CD4-positive, alpha-beta memory T cell (primary cell): ENCODE data around the gene FBRSL1. TPM values are rescaled to one million over a fixed set of nuclear protein-coding genes. Genes with fewer than 3 reads are reported as not detected.

Experiments used
- CTCF ChIA-PET: fragments of 350-600 bp; sonication (Branson Sonifier 250); formaldehyde crosslinking; loops from one replicate; lab custom pipeline; 2021; ENCODE audit warnings: inconsistent platforms; ENCODE audit not compliant: partially characterized antibody; lab: Charles Lee
- POLR2A ChIA-PET: fragments of 350-600 bp; sonication (Branson Sonifier 250); formaldehyde crosslinking; loops from one replicate; lab custom pipeline; 2021; ENCODE audit not compliant: partially characterized antibody; lab: Charles Lee
- DNase-seq, 5 donors: peaks; one replicate each; pipeline versions ENCODE4 v3.0.0 to v3.0.0-alpha.2; 2020 to 2022; ENCODE audit warnings: mixed read lengths in 1 of 5
- H3K27ac ChIP-seq: one replicate; pipeline ENCODE4 v1.7.0; 2013; ENCODE audit warnings: low read depth, low read length
- H3K27me3 ChIP-seq: 2 replicates; pipeline ENCODE4 v1.7.0; 2013; ENCODE audit warnings: mild to moderate bottlenecking, low read length, moderate library complexity; ENCODE audit not compliant: insufficient read depth
- H3K36me3 ChIP-seq: 2 replicates; pipeline ENCODE4 v1.7.0; 2013; ENCODE audit warnings: mild to moderate bottlenecking, low read length, moderate library complexity; ENCODE audit not compliant: insufficient read depth
- H3K4me1 ChIP-seq: 2 replicates; pipeline ENCODE4 v1.7.0; 2013; ENCODE audit warnings: mild to moderate bottlenecking, low read length, moderate library complexity; ENCODE audit not compliant: insufficient read depth
- H3K4me3 ChIP-seq, 2 donors: one replicate each; pipeline ENCODE4 v1.7.0; 2013; ENCODE audit warnings: low read length in 2 of 2, mild to moderate bottlenecking in 1 of 2
- H3K9me3 ChIP-seq, 2 donors: one replicate each; pipeline ENCODE4 v1.7.0; 2013; ENCODE audit warnings: low read length in 2 of 2, control low read depth in 1 of 2; ENCODE audit not compliant: control insufficient read depth in 1 of 2
- H3K27ac Mint-ChIP-seq, 7 donors: one replicate each; pipeline ENCODE4 v1.8.0; 2020 to 2021; ENCODE audit warnings: mixed read lengths in 7 of 7, mild to moderate bottlenecking in 6 of 7, inconsistent platforms in 3 of 7, moderate library complexity in 3 of 7
- H3K27me3 Mint-ChIP-seq, 2 donors: one replicate each; pipeline ENCODE4 v1.8.0; 2020 to 2021; ENCODE audit warnings: mixed read lengths in 2 of 2
- H3K36me3 Mint-ChIP-seq, 2 donors: one replicate each; pipeline ENCODE4 v1.8.0; 2020 to 2021; ENCODE audit warnings: mixed read lengths in 2 of 2, inconsistent platforms in 1 of 2, mild to moderate bottlenecking in 1 of 2
- H3K4me1 Mint-ChIP-seq, 4 donors: one replicate each; pipeline ENCODE4 v1.8.0; 2020 to 2021; ENCODE audit warnings: mixed read lengths in 4 of 4, mild to moderate bottlenecking in 1 of 4
- H3K4me3 Mint-ChIP-seq, 8 donors: one replicate each; pipeline ENCODE4 v1.8.0; 2020 to 2021; ENCODE audit warnings: mixed read lengths in 8 of 8, mild to moderate bottlenecking in 7 of 8, moderate library complexity in 6 of 8, inconsistent platforms in 3 of 8
- H3K9me3 Mint-ChIP-seq, 8 donors: one replicate each; pipeline ENCODE4 v1.8.0; 2020 to 2021; ENCODE audit warnings: mixed read lengths in 8 of 8, mild to moderate bottlenecking in 5 of 8, inconsistent platforms in 3 of 8, moderate library complexity in 1 of 8
- intact Hi-C: fragments of 100-400 bp; cut with micrococcal nuclease; formaldehyde crosslinking; loops from one replicate; pipeline ENCODE4 v1.15.1; 2023
- polyA plus RNA-seq, 2 donors: library from polyadenylated mRNA; unstranded; fragments of 300-500 nt; fragmentation: Illumina TruSeq; gene quantifications; one replicate each; pipeline ENCODE4 v1.2.3, GENCODE V29; 2021
- total RNA-seq, 2 experiments: library from RNA; stranded (reverse); gene quantifications; one replicate each; pipeline ENCODE4 v1.2.3, GENCODE V29; 2021

The FBRSL1 gene
- total and polyA plus RNA-seq, 4 experiments from 2014 or later: 3.1 to 101 (median 97.3) TPM; not detected in 1

- peaks cover 52% of the 10 kb centered on the region for H3K4me1 ChIP-seq
- Mint-ChIP-seq H3K9me3 (peaks cover 0 to 2% (median 0%) of the 10 kb centered on the region in 8 donors), H3K36me3 (peaks cover 0 to 5% of the 10 kb centered on the region in 2 donors), H3K27me3 (no peaks in the 10 kb centered on the region), H3K27ac (peak overlapping the region; percentile 26 to 87 (median 79)), H3K4me3 (peak overlapping the region in 7 of 8 donors; percentile 20 to 70 (median 54)), H3K4me1 (peaks cover 14 to 55% (median 44%) of the 10 kb centered on the region in 4 donors)
- H3K9me3 ChIP-seq: no peaks in the 10 kb centered on the region
- ChIA-PET CTCF (interaction anchor here (1.1 to 2.2 kb wide), 3 partner anchors 16 to 91 kb away, joined by 4 to 9 read pairs (median 4); no protein-coding TSS in a partner anchor), POLR2A (interaction anchor here (1.1 to 1.8 kb wide), 4 partner anchors 15 to 76 kb away, joined by 3 to 6 read pairs (median 3); no protein-coding TSS in a partner anchor)
- peak overlapping the region; percentile 27 for H3K27ac ChIP-seq
- intact Hi-C loops: no loop called here
- no peak overlapping the region for H3K4me3 ChIP-seq
- H3K27me3 ChIP-seq: no peaks in the 10 kb centered on the region
- H3K36me3 ChIP-seq: no peaks in the 10 kb centered on the region
- DNase-seq: peak; percentile 42 to 62 (median 51)
These were observed 16.6 kb downstream of the FBRSL1 start for GRCh38 chr12:132506328-132507160.

- Histone ChIP-seq H3K4me3 (no peak overlapping the region), H3K27ac (peak overlapping the region; percentile 27), H3K27me3 (no peaks in the 10 kb centered on the region), H3K4me1 (peaks cover 46% of the 10 kb centered on the region), H3K9me3 (no peaks in the 10 kb centered on the region), H3K36me3 (no peaks in the 10 kb centered on the region)
- no peaks in the 10 kb centered on the region for H3K27me3 Mint-ChIP-seq
- peak overlapping the region in 3 of 7 donors; percentile 78 to 84 (median 79) for H3K27ac Mint-ChIP-seq
- H3K4me1 Mint-ChIP-seq: peaks cover 11 to 50% (median 38%) of the 10 kb centered on the region in 4 donors
- ChIA-PET POLR2A (interaction anchor here (1.1 to 1.8 kb wide), 5 partner anchors 16 to 77 kb away, joined by 3 to 6 read pairs (median 3); no protein-coding TSS in a partner anchor), CTCF (interaction anchor here (1.1 to 2.2 kb wide), 3 partner anchors 16 to 91 kb away, joined by 4 to 9 read pairs (median 4); no protein-coding TSS in a partner anchor)
- peaks cover 0 to 2% (median 0%) of the 10 kb centered on the region in 8 donors for H3K9me3 Mint-ChIP-seq
- H3K4me3 Mint-ChIP-seq: peak overlapping the region in 3 of 8 donors; percentile 17 to 62 (median 43)
- intact Hi-C loops: no loop called here
- H3K36me3 Mint-ChIP-seq: peaks cover 0 to 5% of the 10 kb centered on the region in 2 donors
- no peak for DNase-seq
These were observed 17.2 kb downstream of the FBRSL1 start for GRCh38 chr12:132507161-132507538.

- H3K9me3 ChIP-seq: no peaks in the 10 kb centered on the region
- Mint-ChIP-seq H3K9me3 (peaks cover 0 to 2% (median 0%) of the 10 kb centered on the region in 8 donors), H3K4me3 (no peak overlapping the region), H3K27ac (no peak overlapping the region), H3K27me3 (no peaks in the 10 kb centered on the region), H3K36me3 (peaks cover 0 to 5% of the 10 kb centered on the region in 2 donors), H3K4me1 (peaks cover 11 to 45% (median 35%) of the 10 kb centered on the region in 4 donors)
- H3K36me3 ChIP-seq: no peaks in the 10 kb centered on the region
- H3K27ac ChIP-seq: peak overlapping the region; percentile 27
- ChIA-PET CTCF (interaction anchor here (2.2 kb wide), 1 partner anchor 15 kb away, joined by 9 read pairs; no protein-coding TSS in a partner anchor), POLR2A (interaction anchor here (1.1 to 1.8 kb wide), 3 partner anchors 15 to 19 kb away, joined by 3 to 6 read pairs (median 3); no protein-coding TSS in a partner anchor)
- no peak overlapping the region for H3K4me3 ChIP-seq
- intact Hi-C loops: no loop called here
- peaks cover 41% of the 10 kb centered on the region for H3K4me1 ChIP-seq
- no peak for DNase-seq
- no peaks in the 10 kb centered on the region for H3K27me3 ChIP-seq
These were observed 17.9 kb downstream of the FBRSL1 start for GRCh38 chr12:132507656-132508490.

GRCh38 chr12:132508491-132508740 lies 18.5 kb downstream of the FBRSL1 start:
- H3K4me1 Mint-ChIP-seq: peaks cover 11 to 42% (median 31%) of the 10 kb centered on the region in 4 donors

GRCh38 chr12:132508860-132509732 lies 19.1 kb downstream of the FBRSL1 start:
- H3K36me3 Mint-ChIP-seq: peaks cover 0 to 9% of the 10 kb centered on the region in 2 donors
- H3K9me3 Mint-ChIP-seq: peaks cover 0 to 2% (median 0%) of the 10 kb centered on the region in 8 donors
- no peaks in the 10 kb centered on the region for H3K9me3 ChIP-seq
- intact Hi-C loops: no loop called here
- no peaks in the 10 kb centered on the region for H3K36me3 ChIP-seq
- peaks cover 7 to 36% (median 25%) of the 10 kb centered on the region in 4 donors for H3K4me1 Mint-ChIP-seq
- ChIA-PET CTCF (no interaction called here), POLR2A (no interaction called here)
- H3K27ac Mint-ChIP-seq: no peak overlapping the region
- no peak overlapping the region for H3K27ac ChIP-seq
- peaks cover 28% of the 10 kb centered on the region for H3K4me1 ChIP-seq
- no peak for DNase-seq
- no peak overlapping the region for H3K4me3 Mint-ChIP-seq
- no peak overlapping the region for H3K4me3 ChIP-seq
- H3K27me3 Mint-ChIP-seq: no peaks in the 10 kb centered on the region
- H3K27me3 ChIP-seq: no peaks in the 10 kb centered on the region

More at GRCh38 chr12:132508491-132508740, 18.5 kb downstream of the FBRSL1 start:
- Histone ChIP-seq H3K27me3 (no peaks in the 10 kb centered on the region), H3K9me3 (no peaks in the 10 kb centered on the region), H3K27ac (no peak overlapping the region), H3K36me3 (no peaks in the 10 kb centered on the region), H3K4me3 (no peak overlapping the region), H3K4me1 (peaks cover 35% of the 10 kb centered on the region)
- H3K4me3 Mint-ChIP-seq: no peak overlapping the region
- peaks cover 0 to 7% of the 10 kb centered on the region in 2 donors for H3K36me3 Mint-ChIP-seq
- H3K9me3 Mint-ChIP-seq: peaks cover 0 to 2% (median 0%) of the 10 kb centered on the region in 8 donors
- H3K27me3 Mint-ChIP-seq: no peaks in the 10 kb centered on the region
- ChIA-PET CTCF (interaction anchor here (2.2 kb wide), 1 partner anchor 15 kb away, joined by 9 read pairs; no protein-coding TSS in a partner anchor), POLR2A (no interaction called here)
- H3K27ac Mint-ChIP-seq: peak overlapping the region in 1 of 7 donors; percentile 73
- DNase-seq: no peak
- intact Hi-C loops: no loop called here

GRCh38 chr12:132510111-132510724 lies 20.3 kb downstream of the FBRSL1 start:
- H3K27me3 ChIP-seq: no peaks in the 10 kb centered on the region
- no peaks in the 10 kb centered on the region for H3K9me3 ChIP-seq
- no peak overlapping the region for H3K27ac Mint-ChIP-seq
- H3K27me3 Mint-ChIP-seq: no peaks in the 10 kb centered on the region
- H3K4me1 ChIP-seq: peaks cover 24% of the 10 kb centered on the region
- H3K4me3 ChIP-seq: no peak overlapping the region
- H3K36me3 Mint-ChIP-seq: peaks cover 4 to 13% of the 10 kb centered on the region in 2 donors
- H3K27ac ChIP-seq: no peak overlapping the region
- no peaks in the 10 kb centered on the region for H3K36me3 ChIP-seq
- ChIA-PET CTCF (no interaction called here), POLR2A (no interaction called here)
- no peak for DNase-seq
- peaks cover 5 to 26% (median 20%) of the 10 kb centered on the region in 4 donors for H3K4me1 Mint-ChIP-seq
- intact Hi-C loops: no loop called here
- H3K4me3 Mint-ChIP-seq: no peak overlapping the region
- H3K9me3 Mint-ChIP-seq: peaks cover 0 to 6% (median 0%) of the 10 kb centered on the region in 8 donors
